Jurkat, Clone E6-1 (cell line): ENCODE measurements around the gene PPM1D.

Experiments
- DNase-seq: peaks from one replicate; pipeline ENCODE4 v3.0.0-alpha.2; 2011; ENCODE audit warnings: low read depth, low spot score
- H3K4me3 ChIP-seq: 2 replicates; pipeline ENCODE4 v1.5.1; 2011; ENCODE audit warnings: mild to moderate bottlenecking, low read length, control low read depth, moderate library complexity

PPM1D gene

GRCh38 chr17:60712675-60713074 is 112.7 kb downstream of the PPM1D start:
- no peak overlapping the region for H3K4me3 ChIP-seq
- DNase-seq = no peak

DNA sequence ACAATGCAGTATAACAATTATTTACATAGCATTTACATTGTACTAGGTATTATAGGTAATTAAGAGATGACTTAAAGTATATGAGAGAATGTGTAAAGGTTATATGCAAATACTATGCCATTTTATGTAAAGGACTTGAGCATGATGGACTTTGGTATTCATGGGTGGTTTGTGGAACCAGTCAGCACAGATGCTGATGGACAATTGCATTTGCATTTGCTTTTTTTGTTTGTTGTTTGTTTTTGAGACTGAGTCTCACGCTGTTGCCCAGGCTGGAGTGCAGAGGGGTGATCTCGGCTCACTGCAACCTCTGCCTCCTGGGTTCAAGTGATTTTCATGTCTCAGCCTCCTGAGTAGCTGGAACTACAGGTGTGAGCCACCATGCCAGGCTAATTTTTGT is 113.6 kb downstream of the PPM1D start:
- DNase-seq = no peak

More for the DNA sequence above, 113.6 kb downstream of the PPM1D start:
- H3K4me3 ChIP-seq = no peak overlapping the region
